AG04450 (cell line): ENCODE measurements around the gene LATS2. TPM values are rescaled to one million over a fixed set of nuclear protein-coding genes. Genes with fewer than 3 reads are reported as not detected.
A peak's percentile ranks its signal among the peaks of the same experiment; 100 is the strongest.
"Not testable (repeated sequence)": the region's sequence is repeated elsewhere in the genome, so short reads cannot be mapped to it uniquely, and the experiment has no call there.

Source experiments
- CTCF ChIA-PET: fragments of 300-600, 350-600 bp; formaldehyde crosslinking; extraction: SDS; loops from one replicate; lab custom pipeline; 2022; ENCODE audit warnings: antibody characterized with exemption, inconsistent platforms; lab: Charles Lee
- POLR2A ChIA-PET: fragments of 350-600 bp; formaldehyde crosslinking; extraction: SDS; loops from one replicate; lab custom pipeline; 2021; ENCODE audit warnings: antibody characterized with exemption, inconsistent platforms; lab: Yijun Ruan, JAX
- DNase-seq: peaks from one replicate; pipeline ENCODE4 v3.0.0-alpha.2; 2011; ENCODE audit warnings: low read depth, low spot score
- H3K27ac ChIP-seq: one replicate; pipeline ENCODE4 v1.5.1; 2012; ENCODE audit warnings: low read depth, low read length, control low read depth
- H3K27me3 ChIP-seq: one replicate; pipeline ENCODE4 v1.6.0; 2012; ENCODE audit warnings: low read length; ENCODE audit not compliant: control insufficient read depth, insufficient read depth
- H3K4me3 ChIP-seq: 2 replicates; pipeline ENCODE4 v1.5.1; 2011; ENCODE audit warnings: mild to moderate bottlenecking, low read depth, low read length, control low read depth
- H3K9me3 ChIP-seq: 2 replicates; pipeline ENCODE4 v1.5.1; 2012; ENCODE audit warnings: low read length; ENCODE audit not compliant: control insufficient read depth, insufficient read depth
- CTCF ChIP-seq: IDR thresholded peaks from 2 replicates; pipeline ENCODE4 v1.5.1; 2011; ENCODE audit warnings: low read depth, low read length, control low read depth, inconsistent platforms
- polyA plus RNA-seq: library from polyadenylated mRNA; depleted of rRNA; stranded (reverse); fragments of >200 nt; gene quantifications from 2 replicates; pipeline ENCODE4 v1.2.3, GENCODE V29; 2011

LATS2 gene
- polyA plus RNA-seq, 1 experiment = 19.3 TPM

GRCh38 chr13:20945952-20946383 lies 115.4 kb downstream of the LATS2 start:
- H3K27ac ChIP-seq = no peak overlapping the region
- ChIA-PET POLR2A (interaction anchor here (1.2 kb wide), 1 partner anchor 230 kb away, joined by 3 read pairs; the partner anchor contains the start of genes MRPL57 and SKA3), CTCF (no interaction called here)
- no peaks in the 10 kb centered on the region for H3K9me3 ChIP-seq
- TF ChIP-seq CTCF = no peak
- no peaks in the 10 kb centered on the region for H3K27me3 ChIP-seq
- H3K4me3 ChIP-seq = no peak overlapping the region
- DNase-seq = no peak

DNA sequence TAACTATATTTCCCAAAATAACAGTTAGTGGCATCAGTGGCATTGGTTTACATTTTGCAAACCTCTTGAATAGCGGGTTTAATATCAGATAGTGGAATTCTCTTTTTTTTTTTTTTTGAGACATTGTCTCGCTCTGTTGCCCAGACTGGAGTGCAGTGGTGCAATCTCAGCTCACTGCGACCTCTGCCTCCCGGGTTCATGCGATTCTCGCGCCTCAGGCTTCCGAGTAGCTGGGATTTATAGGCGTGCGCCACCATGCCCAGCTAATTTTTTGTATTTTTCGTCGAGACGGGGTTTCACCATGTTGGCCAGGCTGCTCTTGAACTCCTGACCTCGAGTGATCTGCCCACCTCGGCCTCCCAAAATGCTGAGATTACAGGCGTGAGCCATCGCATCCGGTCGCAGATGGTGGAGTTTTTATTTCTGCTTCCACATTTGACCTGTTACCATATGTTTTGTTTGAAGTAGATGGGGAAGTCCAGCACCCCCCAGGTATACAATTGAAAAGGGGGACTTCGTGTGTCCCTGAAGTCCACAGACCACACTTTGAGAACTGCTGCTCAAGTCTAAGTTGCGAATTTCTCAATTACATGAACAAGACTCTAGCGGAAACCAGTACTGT lies 118.3 kb downstream of the LATS2 start:
- Histone ChIP-seq H3K27ac (peak overlapping the region; percentile 61), H3K9me3 (no peaks in the 10 kb centered on the region), H3K4me3 (no peak overlapping the region), H3K27me3 (no peaks in the 10 kb centered on the region)
- no peak for TF ChIP-seq CTCF
- DNase-seq = no peak
- CTCF ChIA-PET = interaction anchor here (1.1 to 2.8 kb wide), 16 partner anchors 10 to 534 kb away, joined by 3 to 10 read pairs (median 4); partner anchors contain the start of genes MRPL57 and SKA3
- POLR2A ChIA-PET = interaction anchor here (0.5 to 2.0 kb wide), 4 partner anchors 24 to 233 kb away, joined by 3 to 6 read pairs (median 4); partner anchors contain the start of genes LATS2, MRPL57 and SKA3

DNA sequence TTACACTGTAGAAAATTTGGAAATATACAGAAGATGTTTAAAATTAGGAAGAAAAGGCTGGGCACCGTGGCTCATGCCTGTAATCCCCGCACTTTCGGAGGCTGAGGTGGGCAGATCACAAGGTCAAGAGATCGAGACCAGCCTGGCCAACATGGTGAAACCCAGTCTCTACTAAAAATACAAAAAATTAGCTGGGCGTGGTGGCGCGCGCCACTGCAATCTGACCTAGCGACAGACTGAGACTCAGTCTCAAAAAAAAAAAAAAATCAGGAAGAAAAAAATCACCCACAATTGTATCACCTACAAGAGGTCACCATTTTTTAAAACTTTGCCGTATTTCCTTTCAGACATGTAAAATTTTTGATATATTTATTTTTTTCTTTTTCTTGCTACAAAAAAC lies 120.9 kb downstream of the LATS2 start:
- H3K4me3 ChIP-seq, H3K27ac ChIP-seq, DNase-seq, H3K27me3 ChIP-seq, H3K9me3 ChIP-seq, POLR2A ChIA-PET: not testable (repeated sequence)
- CTCF ChIA-PET = interaction anchor here (0.7 to 1.5 kb wide), 2 partner anchors 15 to 537 kb away, joined by 3 to 6 read pairs; no protein-coding TSS in a partner anchor

- Histone ChIP-seq H3K4me3 (no peak overlapping the region), H3K9me3 (no peaks in the 10 kb centered on the region), H3K27ac (no peak overlapping the region), H3K27me3 (no peaks in the 10 kb centered on the region)
- ChIA-PET CTCF (interaction anchor here (0.7 to 1.5 kb wide), 2 partner anchors 15 to 537 kb away, joined by 3 to 6 read pairs; no protein-coding TSS in a partner anchor), POLR2A (no interaction called here)
- peak; percentile 4 for DNase-seq
- TF ChIP-seq CTCF = no peak
Observed at GRCh38 chr13:20940083-20940482, 121.3 kb downstream of the LATS2 start.

DNA sequence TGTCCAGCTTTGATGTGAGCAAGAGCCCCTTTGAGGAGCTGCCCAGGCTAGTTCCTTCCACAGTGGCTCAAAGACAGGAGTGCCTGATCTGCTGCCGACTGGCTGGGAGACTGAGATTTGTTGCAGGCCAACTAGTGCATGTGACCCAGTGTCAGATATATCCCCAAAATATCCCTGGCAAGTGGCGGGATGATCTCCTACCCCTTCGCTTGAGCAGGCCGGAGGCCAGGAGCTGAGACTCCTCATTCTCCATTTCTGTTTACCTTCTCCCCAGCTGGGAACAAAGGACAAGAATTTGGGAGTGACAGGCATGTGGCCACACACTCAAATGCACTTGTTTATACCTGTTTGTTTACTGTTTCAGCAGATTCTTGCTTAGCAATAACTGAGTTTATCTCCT lies 121.7 kb downstream of the LATS2 start:
- TF ChIP-seq CTCF = no peak
- ChIA-PET CTCF (interaction anchor here (1.5 kb wide), 1 partner anchor 537 kb away, joined by 6 read pairs; no protein-coding TSS in a partner anchor), POLR2A (no interaction called here)
- DNase-seq = no peak
- H3K27me3 ChIP-seq = no peaks in the 10 kb centered on the region
- H3K27ac ChIP-seq = no peak overlapping the region
- no peaks in the 10 kb centered on the region for H3K9me3 ChIP-seq
- no peak overlapping the region for H3K4me3 ChIP-seq
